IMR-90 (cell line): ENCODE measurements around the gene NIPAL4. TPM values are rescaled to one million over a fixed set of nuclear protein-coding genes. Genes with fewer than 3 reads are reported as not detected.

Source experiments
- ATAC-seq: fragments of 200-7000 bp; cut with Tn5 transposase; 2 replicates; pipeline ENCODE4 v1.9.1; 2020; ENCODE audit warnings: low read depth, mild to moderate bottlenecking, moderate library complexity
- BruUV-seq: library from RNA; stranded (reverse); fragments of 400-500 nt; replicated peaks from 2 replicates; lab custom pipeline; 2021; lab: Mats Ljungman, UMichigan
- CTCF ChIA-PET: fragments of 300-600 bp; formaldehyde crosslinking; extraction: SDS; loops from one replicate; lab custom pipeline; 2021; ENCODE audit warnings: antibody characterized with exemption; lab: Yijun Ruan, JAX
- POLR2A ChIA-PET: fragments of 300-600 bp; sonication (Branson Sonifier 250); formaldehyde crosslinking; loops from one replicate; lab custom pipeline; 2022; ENCODE audit warnings: antibody characterized with exemption; ENCODE audit not compliant: unreplicated experiment; lab: Charles Lee
- DNase-seq: peaks from one replicate; pipeline ENCODE4 v3.0.0; 2013
- H2AFZ ChIP-seq: replicated peaks from 2 replicates; pipeline ENCODE3; 2013; ENCODE audit warnings: low read length, mild to moderate bottlenecking; ENCODE audit not compliant: poor library complexity
- H2AK5ac ChIP-seq: 2 replicates; pipeline ENCODE4 v1.6.1; 2013; ENCODE audit warnings: low read depth, low read length, inconsistent platforms
- H2AK9ac ChIP-seq: replicated peaks from 2 replicates; pipeline ENCODE3; 2013; ENCODE audit warnings: mild to moderate bottlenecking, low read depth, low read length, moderate library complexity; ENCODE audit not compliant: poor library complexity
- H2BK120ac ChIP-seq: 2 replicates; pipeline ENCODE4 v1.6.1; 2013; ENCODE audit warnings: low read depth, low read length, inconsistent platforms
- H2BK15ac ChIP-seq: 3 replicates; pipeline ENCODE4 v1.6.1; 2013; ENCODE audit warnings: low read depth, low read length, inconsistent platforms
- H2BK20ac ChIP-seq: 2 replicates; pipeline ENCODE4 v1.6.1; 2013; ENCODE audit warnings: low read depth, mild to moderate bottlenecking, inconsistent platforms, low read length, moderate library complexity
- H2BK5ac ChIP-seq: 2 replicates; pipeline ENCODE4 v1.6.1; 2013; ENCODE audit warnings: mild to moderate bottlenecking, low read depth, low read length, inconsistent platforms; ENCODE audit not compliant: poor library complexity, severe bottlenecking
- H3K14ac ChIP-seq: replicated peaks from 2 replicates; pipeline ENCODE4 v1.6.1; 2013; ENCODE audit warnings: low read depth, low read length, inconsistent platforms
- H3K18ac ChIP-seq: 2 replicates; pipeline ENCODE4 v1.6.1; 2013; ENCODE audit warnings: low read depth, low read length, control low read depth
- H3K23ac ChIP-seq: 2 replicates; pipeline ENCODE4 v1.6.1; 2013; ENCODE audit warnings: low read depth, low read length, inconsistent platforms
- H3K27ac ChIP-seq: 2 replicates; pipeline ENCODE4 v1.5.1; 2013; ENCODE audit warnings: mild to moderate bottlenecking, control low read depth, low read length; ENCODE audit not compliant: insufficient read depth
- H3K27me3 ChIP-seq: 2 replicates; pipeline ENCODE4 v1.6.1; 2013; ENCODE audit warnings: low read length; ENCODE audit not compliant: control insufficient read depth, insufficient read depth
- H3K36me3 ChIP-seq: 2 replicates; pipeline ENCODE4 v1.6.1; 2013; ENCODE audit warnings: low read length, mixed read lengths; ENCODE audit not compliant: control insufficient read depth, insufficient read depth
- H3K4ac ChIP-seq: 2 replicates; pipeline ENCODE4 v1.6.1; 2013; ENCODE audit warnings: low read depth, low read length, inconsistent platforms
- H3K4me1 ChIP-seq: 2 replicates; pipeline ENCODE4 v1.6.1; 2013; ENCODE audit warnings: low read length, mixed read lengths; ENCODE audit not compliant: control insufficient read depth, insufficient read depth
- H3K4me2 ChIP-seq: 2 replicates; pipeline ENCODE4 v1.6.1; 2013; ENCODE audit warnings: low read depth, mild to moderate bottlenecking, control low read depth, low read length, moderate library complexity
- H3K4me3 ChIP-seq: 2 replicates; pipeline ENCODE4 v1.5.1; 2013; ENCODE audit warnings: low read depth, mild to moderate bottlenecking, control low read depth, low read length, moderate library complexity; ENCODE audit not compliant: insufficient read depth
- H3K56ac ChIP-seq: 2 replicates; pipeline ENCODE4 v1.6.1; 2013; ENCODE audit warnings: low read length, inconsistent platforms; ENCODE audit not compliant: insufficient read depth; ENCODE audit errors: extremely low read depth
- H3K79me1 ChIP-seq, 2 experiments: 2 replicates each; pipeline ENCODE4 v1.6.1; 2013; ENCODE audit warnings: low read length in 2 of 2, inconsistent platforms in 1 of 2, low read depth in 1 of 2
- H3K9ac ChIP-seq: 2 replicates; pipeline ENCODE4 v1.6.1; 2013; ENCODE audit warnings: low read depth, low read length, control low read depth
- H3K9me1 ChIP-seq: 2 replicates; pipeline ENCODE4 v1.6.1; 2013; ENCODE audit warnings: low read length, inconsistent platforms; ENCODE audit not compliant: insufficient read depth
- H3K9me3 ChIP-seq: 2 replicates; pipeline ENCODE4 v1.6.1; 2013; ENCODE audit warnings: low read length; ENCODE audit not compliant: control insufficient read depth, insufficient read depth
- H4K20me1 ChIP-seq: 2 replicates; pipeline ENCODE4 v1.6.1; 2013; ENCODE audit warnings: low read length, inconsistent platforms; ENCODE audit not compliant: insufficient read depth
- H4K5ac ChIP-seq: 2 replicates; pipeline ENCODE4 v1.6.1; 2013; ENCODE audit warnings: mild to moderate bottlenecking, low read depth, low read length, control low read depth
- H4K8ac ChIP-seq, 2 experiments: 2 replicates each; pipeline ENCODE4 v1.6.1; 2013; ENCODE audit warnings: low read depth in 2 of 2, low read length in 2 of 2, control low read depth in 1 of 2, inconsistent platforms in 1 of 2
- H4K91ac ChIP-seq: 2 replicates; pipeline ENCODE4 v1.6.1; 2013; ENCODE audit warnings: low read depth, low read length, inconsistent platforms; ENCODE audit not compliant: insufficient read depth
- BHLHE40 ChIP-seq: fragments of 150-350 bp; IDR thresholded peaks from 2 replicates; pipeline ENCODE4 v1.6.1; 2016; ENCODE audit warnings: mild to moderate bottlenecking, low read depth, low read length
- CEBPB ChIP-seq: IDR thresholded peaks from 2 replicates; pipeline ENCODE4 v1.6.1; 2012; ENCODE audit warnings: low read depth, low read length, improper control_type of control experiment
- CHD1 ChIP-seq: IDR thresholded peaks from 2 replicates; pipeline ENCODE4 v1.6.1; 2012; ENCODE audit warnings: low read depth, low read length, improper control_type of control experiment
- CTCF ChIP-seq: conservative IDR thresholded peaks from 2 replicates; pipeline ENCODE4 v1.5.1; 2012; ENCODE audit warnings: mild to moderate bottlenecking, low read depth, low read length, improper control_type of control experiment
- MAZ ChIP-seq: IDR thresholded peaks from 2 replicates; pipeline ENCODE4 v1.6.1; 2012; ENCODE audit warnings: low read depth, mild to moderate bottlenecking, low read length, improper control_type of control experiment, moderate library complexity, borderline replicate concordance
- NFE2L2 ChIP-seq: fragments of 150-350 bp; IDR thresholded peaks from 2 replicates; pipeline ENCODE4 v1.6.1; 2016; ENCODE audit warnings: low read depth, mild to moderate bottlenecking, low read length
- POLR2A ChIP-seq: IDR thresholded peaks from 2 replicates; pipeline ENCODE4 v1.6.1; 2012; ENCODE audit warnings: mild to moderate bottlenecking, low read depth, low read length
- RAD21 ChIP-seq: IDR thresholded peaks from 2 replicates; pipeline ENCODE4 v1.6.1; 2012; ENCODE audit warnings: low read length, improper control_type of control experiment
- RCOR1 ChIP-seq: IDR thresholded peaks from 2 replicates; pipeline ENCODE4 v1.6.1; 2012; ENCODE audit warnings: mild to moderate bottlenecking, low read length, improper control_type of control experiment; ENCODE audit not compliant: insufficient replicate concordance
- SMC3 ChIP-seq: fragments of 150-350 bp; IDR thresholded peaks from 2 replicates; pipeline ENCODE4 v1.6.1; 2016; ENCODE audit warnings: low read depth, mild to moderate bottlenecking, antibody characterized with exemption, low read length, moderate library complexity
- WGBS, 2 experiments: methylation state at CpG; one replicate each; pipeline versions ENCODE4 v1.1.5 to v1.1.7; 2013; ENCODE audit warnings: missing lambda C conversion rate in 2 of 2; ENCODE audit not compliant: insufficient read length in 1 of 2; ENCODE audit errors: extremely low coverage in 2 of 2; 5-methylcytosine and 5-hydroxymethylcytosine counted together
- dilution Hi-C: fragments of 300-500 bp; cut with HindIII; formaldehyde crosslinking; loops from one replicate; pipeline ENCODE4 v1.14.3; 2018; ENCODE audit warnings: low sequenced_read_pairs; ENCODE audit not compliant: unreplicated experiment
- in situ Hi-C: fragments of 300-500 bp; cut with MboI; formaldehyde crosslinking; loops from 3 replicates; pipeline ENCODE4 v1.14.3; 2019; ENCODE audit warnings: low sequenced_read_pairs, inconsistent platforms, mixed read lengths
- intact Hi-C: fragments of 100-400 bp; cut with micrococcal nuclease; formaldehyde crosslinking; loops from 2 replicates; pipeline ENCODE4 v1.10.0; 2022
- polyA plus RNA-seq, 3 experiments: library from polyadenylated mRNA; depleted of rRNA; stranded (reverse); fragments of >200 nt; gene quantifications; 2 replicates each; pipeline ENCODE4 v1.2.3, GENCODE V29; 2012; ENCODE audit warnings: low replicate concordance in 1 of 3
- total RNA-seq: library from RNA; depleted of rRNA; stranded (reverse); fragments of >200 nt; gene quantifications from 2 replicates; pipeline ENCODE4 v1.2.3, GENCODE V29; 2012
- TF ChIP-seq, protein P1 (sequence below): fragments of 150-350 bp; IDR thresholded peaks from 2 replicates; pipeline ENCODE4 v1.6.1; 2017; ENCODE audit warnings: mild to moderate bottlenecking, antibody characterized with exemption, low read length, low read depth
- TF ChIP-seq, protein P2 (sequence below): fragments of 150-350 bp; IDR thresholded peaks from 2 replicates; pipeline ENCODE4 v1.6.1; 2016; ENCODE audit warnings: low read depth, mild to moderate bottlenecking, low read length, moderate library complexity, borderline replicate concordance

The NIPAL4 gene
- total and polyA plus RNA-seq, 2 of the 4 experiments (the other 2 are of a cell fraction) = 0.18 to 0.39 TPM

DNA sequence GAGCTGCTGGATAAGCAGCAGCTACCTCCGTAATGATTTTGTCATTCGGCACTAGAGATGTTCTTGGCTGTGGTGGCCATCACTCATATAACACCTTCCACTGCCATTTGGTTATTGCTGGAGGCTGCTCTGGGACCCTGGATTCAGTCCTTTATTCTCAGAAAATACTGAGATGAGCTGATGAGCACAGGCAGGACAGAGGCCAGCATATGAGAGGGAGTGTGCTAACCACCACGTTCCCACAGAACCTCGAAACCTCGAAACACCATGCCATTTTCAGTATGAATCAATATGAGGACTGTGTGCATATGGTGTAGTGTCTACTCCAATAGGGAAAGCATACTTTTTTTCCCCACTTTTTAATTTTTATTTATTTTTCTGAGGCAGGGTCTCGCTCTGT lies 59.0 kb downstream of the NIPAL4 start:
- Histone ChIP-seq H3K9ac (no peak overlapping the region), H3K56ac (no peak overlapping the region), H4K20me1 (peaks cover 14% of the 10 kb centered on the region; the same call in 1 of the 2 replicates), H3K4me3 (no peak overlapping the region), H2BK5ac (peak overlapping the region; percentile 13), H3K9me1 (peaks cover 33% of the 10 kb centered on the region), H2AK9ac (no peak overlapping the region), H2AK5ac (peak overlapping the region; percentile 37; the same call in 1 of the 2 replicates), H2BK15ac (no peak overlapping the region), H4K8ac (no peak overlapping the region), H2AFZ (no peak overlapping the region), H3K36me3 (peaks cover 10% of the 10 kb centered on the region), H3K4ac (no peak overlapping the region), H3K18ac (no peak overlapping the region), H2BK20ac (no peak overlapping the region), H3K4me2 (no peak overlapping the region), H3K9me3 (no peaks in the 10 kb centered on the region), H3K79me1 (peaks cover 25 to 82% of the 10 kb centered on the region in 2 experiments), H2BK120ac (no peak overlapping the region), H3K27me3 (no peaks in the 10 kb centered on the region), H4K5ac (no peak overlapping the region), H3K23ac (0 out of 2 replicates have a peak overlapping the region, but pooled peaks have one; percentile 9), H3K14ac (no peak overlapping the region), H3K4me1 (peaks cover 25% of the 10 kb centered on the region), H4K91ac (no peak overlapping the region), H3K27ac (no peak overlapping the region)
- DNase-seq (no peak), ATAC-seq (no peak)
- WGBS, 2 experiments = no CpG with 5 or more reads among the region's 6 CpGs
- ChIA-PET POLR2A (no interaction called here), CTCF (interaction anchor here (0.6 kb wide), 1 partner anchor 189 kb away, joined by 4 read pairs; no protein-coding TSS in a partner anchor)
- TF ChIP-seq SMC3 (no peak), CTCF (no peak), RCOR1 (no peak), RAD21 (no peak), POLR2A (no peak), CEBPB (no peak), MAZ (no peak), BHLHE40 (no peak), NFE2L2 (no peak), CHD1 (no peak)
- TF ChIP-seq, protein P1, sequence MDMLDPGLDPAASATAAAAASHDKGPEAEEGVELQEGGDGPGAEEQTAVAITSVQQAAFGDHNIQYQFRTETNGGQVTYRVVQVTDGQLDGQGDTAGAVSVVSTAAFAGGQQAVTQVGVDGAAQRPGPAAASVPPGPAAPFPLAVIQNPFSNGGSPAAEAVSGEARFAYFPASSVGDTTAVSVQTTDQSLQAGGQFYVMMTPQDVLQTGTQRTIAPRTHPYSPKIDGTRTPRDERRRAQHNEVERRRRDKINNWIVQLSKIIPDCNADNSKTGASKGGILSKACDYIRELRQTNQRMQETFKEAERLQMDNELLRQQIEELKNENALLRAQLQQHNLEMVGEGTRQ = no peak
- TF ChIP-seq, protein P2, sequence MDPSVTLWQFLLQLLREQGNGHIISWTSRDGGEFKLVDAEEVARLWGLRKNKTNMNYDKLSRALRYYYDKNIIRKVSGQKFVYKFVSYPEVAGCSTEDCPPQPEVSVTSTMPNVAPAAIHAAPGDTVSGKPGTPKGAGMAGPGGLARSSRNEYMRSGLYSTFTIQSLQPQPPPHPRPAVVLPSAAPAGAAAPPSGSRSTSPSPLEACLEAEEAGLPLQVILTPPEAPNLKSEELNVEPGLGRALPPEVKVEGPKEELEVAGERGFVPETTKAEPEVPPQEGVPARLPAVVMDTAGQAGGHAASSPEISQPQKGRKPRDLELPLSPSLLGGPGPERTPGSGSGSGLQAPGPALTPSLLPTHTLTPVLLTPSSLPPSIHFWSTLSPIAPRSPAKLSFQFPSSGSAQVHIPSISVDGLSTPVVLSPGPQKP = no peak
- intact Hi-C loops (loop anchor here (5.0 kb wide), 1 partner anchor 213 kb away; the partner anchor contains the start of gene THG1L), in situ Hi-C loops (no loop called here), dilution Hi-C loops (no loop called here)
- BruUV-seq = no TSS peak
